ENCODE data around the gene EML5. TPM values are rescaled to one million over a fixed set of nuclear protein-coding genes. Genes with fewer than 3 reads are reported as not detected.

The EML5 gene
- polyA plus RNA-seq, 1 experiment, result 3.6 TPM

- CTCF ChIA-PET, result no interaction called here
- no peak for DNase-seq (ENCODE audit: low read depth, low spot score)
- no peak for TF ChIP-seq CTCF (IDR thresholded peaks at IDR 0.05; ENCODE audit: low read depth, low read length)
- H3K9me3 ChIP-seq (ENCODE audit: control insufficient read depth, insufficient read depth, low read length), result no peaks in the 10 kb centered on the region
- H3K4me3 ChIP-seq (ENCODE audit: low read depth, low read length), result no peak overlapping the region
- no peak overlapping the region for H3K27ac ChIP-seq (ENCODE audit: low read depth, low read length)
- no peaks in the 10 kb centered on the region for H3K27me3 ChIP-seq (ENCODE audit: control insufficient read depth, insufficient read depth, low read length)
- POLR2A ChIA-PET, result no interaction called here
Observed at GRCh38 chr14:88818018-88818417, 25.3 kb upstream of the EML5 start.

GRCh38 chr14:88815980-88816379 lies 23.2 kb upstream of the EML5 start:
- CTCF ChIA-PET, result no interaction called here
- Histone ChIP-seq H3K9me3 (ENCODE audit: control insufficient read depth, insufficient read depth, low read length) (no peaks in the 10 kb centered on the region), H3K4me3 (ENCODE audit: low read depth, low read length) (no peak overlapping the region), H3K27ac (ENCODE audit: low read depth, low read length) (no peak overlapping the region), H3K27me3 (ENCODE audit: control insufficient read depth, insufficient read depth, low read length) (no peaks in the 10 kb centered on the region)
- TF ChIP-seq CTCF (IDR thresholded peaks at IDR 0.05; ENCODE audit: low read depth, low read length), result no peak
- POLR2A ChIA-PET, result no interaction called here
- DNase-seq (ENCODE audit: low read depth, low spot score), result no peak

DNA sequence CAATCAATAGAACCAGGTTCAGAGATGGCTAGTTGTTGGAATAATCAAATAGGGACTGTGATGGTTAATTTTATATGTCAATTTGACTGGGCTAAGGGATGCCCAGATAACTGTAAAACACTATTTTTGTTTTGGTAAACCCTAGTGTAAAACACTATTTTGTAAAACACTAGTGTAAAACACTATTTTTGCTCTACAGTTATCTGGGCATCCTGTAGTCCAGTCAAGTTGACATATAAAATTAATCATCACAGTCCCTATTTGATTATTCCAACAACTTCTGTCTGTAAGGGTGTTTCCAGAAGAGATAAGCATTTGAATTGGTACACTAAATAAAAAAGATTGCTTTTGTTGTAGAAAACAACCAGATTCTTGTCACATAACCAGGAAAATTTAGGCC lies 15.6 kb upstream of the EML5 start:
- H3K4me3 ChIP-seq (ENCODE audit: low read depth, low read length), result no peak overlapping the region
- CTCF ChIA-PET, result no interaction called here
- DNase-seq (ENCODE audit: low read depth, low spot score), result no peak
- no peaks in the 10 kb centered on the region for H3K27me3 ChIP-seq (ENCODE audit: control insufficient read depth, insufficient read depth, low read length)
- H3K9me3 ChIP-seq (ENCODE audit: control insufficient read depth, insufficient read depth, low read length), result no peaks in the 10 kb centered on the region; the same call in 1 of the 2 replicates
- POLR2A ChIA-PET, result no interaction called here
- TF ChIP-seq CTCF (IDR thresholded peaks at IDR 0.05; ENCODE audit: low read depth, low read length), result no peak
- no peak overlapping the region for H3K27ac ChIP-seq (ENCODE audit: low read depth, low read length)

GRCh38 chr14:88804477-88804876 lies 11.7 kb upstream of the EML5 start:
- no peak overlapping the region for H3K27ac ChIP-seq (ENCODE audit: low read depth, low read length)
- ChIA-PET CTCF (no interaction called here), POLR2A (no interaction called here)
- no peak overlapping the region for H3K4me3 ChIP-seq (ENCODE audit: low read depth, low read length)
- no peak for DNase-seq (ENCODE audit: low read depth, low spot score)
- H3K27me3 ChIP-seq (ENCODE audit: control insufficient read depth, insufficient read depth, low read length), result no peaks in the 10 kb centered on the region
- no peaks in the 10 kb centered on the region; the same call in 1 of the 2 replicates for H3K9me3 ChIP-seq (ENCODE audit: control insufficient read depth, insufficient read depth, low read length)
- no peak for TF ChIP-seq CTCF (IDR thresholded peaks at IDR 0.05; ENCODE audit: low read depth, low read length)

- no peak for TF ChIP-seq CTCF (IDR thresholded peaks at IDR 0.05; ENCODE audit: low read depth, low read length)
- POLR2A ChIA-PET, result no interaction called here
- DNase-seq (ENCODE audit: low read depth, low spot score), result no peak
- no peaks in the 10 kb centered on the region; the same call in 1 of the 2 replicates for H3K9me3 ChIP-seq (ENCODE audit: control insufficient read depth, insufficient read depth, low read length)
- H3K27me3 ChIP-seq (ENCODE audit: control insufficient read depth, insufficient read depth, low read length), result no peaks in the 10 kb centered on the region
- H3K4me3 ChIP-seq (ENCODE audit: low read depth, low read length), result no peak overlapping the region
- CTCF ChIA-PET, result no interaction called here
- H3K27ac ChIP-seq (ENCODE audit: low read depth, low read length), result no peak overlapping the region
Observed at GRCh38 chr14:88804035-88804434, 11.3 kb upstream of the EML5 start.
